ENCODE data around the gene KHSRP.

- TF ChIP-seq POLR2A (IDR thresholded peaks at IDR 0.05) (no peak), CTCF (IDR thresholded peaks at IDR 0.05) (no peak)
These were observed 3.3 kb downstream of the KHSRP start for GRCh38 chr19:6421075-6422014.

Data from thyroid gland (tissue), 4 donors.